Tibial artery (tissue), 4 donors: ENCODE data around the gene LFNG.

Experiments
- DNase-seq, 2 donors: peaks; one replicate each; pipeline ENCODE4 v3.0.0-alpha.2; 2019
- H3K27ac ChIP-seq, 2 donors: fragments of 200-600 bp; sonication (generic) in 1 of 2; 1 replicate in 1 of 2; 2 replicates in 1 of 2; pipeline ENCODE4 v1.5.1; 2018 to 2019; ENCODE audit warnings: mild to moderate bottlenecking in 1 of 2
- H3K27me3 ChIP-seq, 2 donors: fragments of 200-600 bp; sonication (generic) in 1 of 2; one replicate each; pipeline versions ENCODE4 v1.5.1 to v1.6.0; 2016 to 2019
- H3K36me3 ChIP-seq, 3 donors: fragments of 200-600 bp; sonication (generic) in 2 of 3; one replicate each; pipeline ENCODE4 v1.5.1; 2016 to 2019; ENCODE audit warnings: mild to moderate bottlenecking in 2 of 3
- H3K4me1 ChIP-seq, 4 donors: fragments of 200-600 bp; sonication (generic) in 2 of 4; 1 replicate in 3 of 4; 2 replicates in 1 of 4; pipeline ENCODE4 v1.5.1; 2016 to 2019
- H3K4me3 ChIP-seq, 2 donors: fragments of 200-600 bp; sonication (generic) in 1 of 2; 1 replicate in 1 of 2; 2 replicates in 1 of 2; pipeline ENCODE4 v1.5.1; 2018 to 2019; ENCODE audit warnings: mild to moderate bottlenecking in 2 of 2
- H3K9me3 ChIP-seq, 3 donors: fragments of 200-600 bp; sonication (generic) in 1 of 3; one replicate each; pipeline ENCODE4 v1.5.1; 2016 to 2019
- intact Hi-C: fragments of 100-400 bp; cut with DNase I; formaldehyde crosslinking; loops from one replicate; pipeline ENCODE4 v1.15.0; 2023; ENCODE audit warnings: low total_unique reads
- TF ChIP-seq, protein P1 (sequence below), 2 experiments: fragments of 200-600 bp in 1 of 2; fragments of 450-650 bp in 1 of 2; IDR thresholded peaks; one replicate each; pipeline ENCODE4 v1.5.1; 2017 to 2019; ENCODE audit warnings: antibody characterized with exemption in 2 of 2, mild to moderate bottlenecking in 1 of 2, moderate library complexity in 1 of 2

LFNG gene

DNA sequence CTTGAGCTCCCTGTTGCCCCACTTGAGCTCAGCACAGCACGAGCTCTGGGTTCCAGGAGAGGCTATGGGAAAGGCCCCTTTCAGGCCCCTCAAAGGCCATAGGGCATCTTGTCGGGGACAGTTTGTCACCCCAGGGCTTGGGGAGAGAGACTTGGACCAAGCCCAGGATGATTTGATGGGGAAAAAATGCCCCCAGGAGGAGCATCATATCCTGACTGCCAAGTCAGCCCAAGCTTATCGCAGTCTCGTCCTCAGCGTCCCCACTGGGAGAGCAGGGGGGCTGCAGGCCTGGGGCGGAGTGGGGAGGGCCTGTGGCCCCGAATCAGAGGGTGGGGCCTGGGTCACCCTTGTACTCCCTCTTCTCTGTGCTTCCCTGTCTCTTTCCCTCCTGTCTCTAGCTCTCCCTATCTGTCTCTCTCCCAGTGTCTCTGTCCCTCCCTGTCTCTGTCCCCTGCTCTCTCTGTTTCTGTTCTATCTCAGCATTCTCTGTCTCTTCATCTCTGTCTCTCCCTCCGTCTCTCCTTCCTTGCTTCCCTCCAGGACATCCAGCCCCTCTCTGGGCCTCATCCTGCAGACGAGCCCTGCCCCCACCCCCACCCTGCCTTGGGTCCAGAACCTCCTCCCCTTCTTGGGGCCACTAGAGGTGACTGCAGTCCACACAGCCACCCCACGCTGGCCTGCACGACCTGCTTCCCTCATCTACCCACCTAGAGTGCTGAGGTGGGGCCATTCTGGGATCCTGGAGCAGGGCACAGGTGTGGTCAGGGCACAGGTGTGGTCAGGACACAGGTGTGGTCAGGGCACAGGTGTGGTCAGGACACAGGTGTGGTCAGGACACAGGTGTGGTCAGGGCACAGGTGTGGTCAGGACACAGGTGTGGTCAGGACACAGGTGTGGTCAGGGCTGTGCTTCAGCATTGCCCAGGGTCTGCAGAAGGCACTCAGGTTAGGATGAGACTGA, 26.1 kb upstream of the LFNG start:
- H3K27ac ChIP-seq, result no peak overlapping the region
- DNase-seq, result no peak
- H3K27me3 ChIP-seq, result peaks cover 0 to 51% of the 10 kb centered on the region in 2 donors
- H3K4me1 ChIP-seq, result peaks cover 0 to 20% (median 17%) of the 10 kb centered on the region in 4 donors
- no peaks in the 10 kb centered on the region for H3K36me3 ChIP-seq
- no peaks in the 10 kb centered on the region for H3K9me3 ChIP-seq
- no peak overlapping the region for H3K4me3 ChIP-seq
- TF ChIP-seq, protein P1, sequence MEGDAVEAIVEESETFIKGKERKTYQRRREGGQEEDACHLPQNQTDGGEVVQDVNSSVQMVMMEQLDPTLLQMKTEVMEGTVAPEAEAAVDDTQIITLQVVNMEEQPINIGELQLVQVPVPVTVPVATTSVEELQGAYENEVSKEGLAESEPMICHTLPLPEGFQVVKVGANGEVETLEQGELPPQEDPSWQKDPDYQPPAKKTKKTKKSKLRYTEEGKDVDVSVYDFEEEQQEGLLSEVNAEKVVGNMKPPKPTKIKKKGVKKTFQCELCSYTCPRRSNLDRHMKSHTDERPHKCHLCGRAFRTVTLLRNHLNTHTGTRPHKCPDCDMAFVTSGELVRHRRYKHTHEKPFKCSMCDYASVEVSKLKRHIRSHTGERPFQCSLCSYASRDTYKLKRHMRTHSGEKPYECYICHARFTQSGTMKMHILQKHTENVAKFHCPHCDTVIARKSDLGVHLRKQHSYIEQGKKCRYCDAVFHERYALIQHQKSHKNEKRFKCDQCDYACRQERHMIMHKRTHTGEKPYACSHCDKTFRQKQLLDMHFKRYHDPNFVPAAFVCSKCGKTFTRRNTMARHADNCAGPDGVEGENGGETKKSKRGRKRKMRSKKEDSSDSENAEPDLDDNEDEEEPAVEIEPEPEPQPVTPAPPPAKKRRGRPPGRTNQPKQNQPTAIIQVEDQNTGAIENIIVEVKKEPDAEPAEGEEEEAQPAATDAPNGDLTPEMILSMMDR (IDR thresholded peaks at IDR 0.05), result no peak
- intact Hi-C loops, result no loop called here

GRCh38 chr7:2494191-2495130, 25.1 kb upstream of the LFNG start:
- Histone ChIP-seq H3K27ac (no peak overlapping the region), H3K36me3 (no peaks in the 10 kb centered on the region), H3K9me3 (no peaks in the 10 kb centered on the region), H3K4me3 (no peak overlapping the region), H3K27me3 (peaks cover 0 to 59% of the 10 kb centered on the region in 2 donors), H3K4me1 (peaks cover 0 to 11% (median 9%) of the 10 kb centered on the region in 4 donors)
- TF ChIP-seq, protein P1 (IDR thresholded peaks at IDR 0.05), result no peak
- intact Hi-C loops, result no loop called here
- no peak for DNase-seq

GRCh38 chr7:2495418-2496299, 23.9 kb upstream of the LFNG start:
- Histone ChIP-seq H3K27ac (no peak overlapping the region), H3K9me3 (no peaks in the 10 kb centered on the region), H3K27me3 (peaks cover 0 to 59% of the 10 kb centered on the region in 2 donors), H3K4me1 (peaks cover 0 to 4% (median 0%) of the 10 kb centered on the region in 4 donors), H3K4me3 (no peak overlapping the region), H3K36me3 (no peaks in the 10 kb centered on the region)
- DNase-seq, result no peak
- intact Hi-C loops, result no loop called here
- TF ChIP-seq, protein P1 (IDR thresholded peaks at IDR 0.05), result no peak

GRCh38 chr7:2496375-2496774, 23.2 kb upstream of the LFNG start:
- Histone ChIP-seq H3K9me3 (no peaks in the 10 kb centered on the region), H3K27ac (no peak overlapping the region), H3K4me1 (peaks cover 0 to 4% (median 0%) of the 10 kb centered on the region in 4 donors), H3K27me3 (peaks cover 0 to 59% of the 10 kb centered on the region in 2 donors), H3K4me3 (no peak overlapping the region), H3K36me3 (no peaks in the 10 kb centered on the region)
- TF ChIP-seq, protein P1 (IDR thresholded peaks at IDR 0.05), result no peak
- intact Hi-C loops, result no loop called here
- no peak for DNase-seq

DNA sequence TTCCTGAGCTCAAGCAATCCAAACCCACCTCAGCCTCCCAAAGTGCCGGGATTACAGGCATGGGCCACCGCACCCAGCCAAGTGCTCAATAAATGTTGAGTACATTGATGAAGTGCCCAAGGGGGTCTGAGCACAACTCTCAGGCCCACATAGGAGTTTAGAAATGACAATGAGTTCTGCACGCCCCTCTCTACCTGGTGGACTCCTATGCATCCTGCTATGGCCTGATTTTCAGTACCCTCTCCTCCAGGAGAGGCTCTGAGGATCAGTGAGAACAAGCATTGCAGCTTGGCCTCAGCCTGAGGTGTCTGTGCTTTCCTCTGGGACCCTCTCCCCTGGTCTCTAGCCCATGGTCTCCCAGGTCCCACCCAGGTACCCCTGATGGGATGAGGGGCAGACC, 22.5 kb upstream of the LFNG start:
- Histone ChIP-seq H3K27me3 (peaks cover 0 to 66% of the 10 kb centered on the region in 2 donors), H3K36me3 (no peaks in the 10 kb centered on the region), H3K4me3 (no peak overlapping the region), H3K27ac (no peak overlapping the region), H3K4me1 (peaks cover 0 to 4% (median 0%) of the 10 kb centered on the region in 4 donors), H3K9me3 (no peaks in the 10 kb centered on the region)
- DNase-seq, result no peak
- intact Hi-C loops, result no loop called here
- TF ChIP-seq, protein P1 (IDR thresholded peaks at IDR 0.05), result no peak
